ENCODE data around the gene CDH23.

The CDH23 gene

GRCh38 chr10:71621231-71622153 is 224.8 kb downstream of the CDH23 start:
- DNase-seq (ENCODE audit: low read depth, low spot score): no peak

DNA sequence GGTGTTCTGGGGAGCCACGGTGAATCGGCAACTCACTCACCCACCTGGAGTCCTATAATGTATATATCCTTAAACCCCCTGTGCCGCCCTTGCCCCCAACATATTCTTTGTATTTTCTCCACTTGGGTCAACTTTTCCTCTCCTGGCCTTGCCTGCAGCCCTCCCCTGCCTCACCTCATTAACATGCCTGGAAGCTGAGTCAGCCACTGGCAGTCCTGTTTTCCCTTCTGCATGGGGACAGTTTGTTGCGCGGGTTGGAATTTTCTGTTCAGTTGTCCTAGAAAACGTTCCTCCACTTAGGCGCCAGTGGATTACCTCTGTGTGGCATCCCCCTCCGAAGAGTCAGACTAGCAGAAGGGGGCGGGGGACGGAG is 225.4 kb downstream of the CDH23 start:
- no peak for DNase-seq (ENCODE audit: low read depth, low spot score)

- DNase-seq (ENCODE audit: low read depth, low spot score): no peak
Measured at GRCh38 chr10:71622616-71623015, 225.9 kb downstream of the CDH23 start.

GRCh38 chr10:71623098-71623985 is 226.6 kb downstream of the CDH23 start:
- DNase-seq (ENCODE audit: low read depth, low spot score): no peak

DNA sequence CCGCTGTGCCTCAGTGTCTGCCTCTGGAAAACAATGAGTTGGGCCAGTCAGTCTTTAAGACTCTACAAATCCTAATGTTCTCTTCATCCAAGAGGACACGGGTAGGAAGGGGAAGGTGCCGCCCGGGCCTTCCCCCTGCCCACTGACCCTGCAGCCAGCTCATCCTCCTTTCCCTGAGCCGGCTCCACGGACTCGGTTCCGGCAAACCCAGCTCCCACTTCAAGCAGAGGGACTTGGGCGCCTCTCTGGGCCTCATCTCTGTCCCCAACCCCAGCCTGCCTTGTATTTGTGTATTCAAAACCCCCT is 227.2 kb downstream of the CDH23 start:
- DNase-seq (ENCODE audit: low read depth, low spot score): no peak

GRCh38 chr10:71625445-71626175 is 228.9 kb downstream of the CDH23 start:
- DNase-seq (ENCODE audit: low read depth, low spot score): no peak

DNA sequence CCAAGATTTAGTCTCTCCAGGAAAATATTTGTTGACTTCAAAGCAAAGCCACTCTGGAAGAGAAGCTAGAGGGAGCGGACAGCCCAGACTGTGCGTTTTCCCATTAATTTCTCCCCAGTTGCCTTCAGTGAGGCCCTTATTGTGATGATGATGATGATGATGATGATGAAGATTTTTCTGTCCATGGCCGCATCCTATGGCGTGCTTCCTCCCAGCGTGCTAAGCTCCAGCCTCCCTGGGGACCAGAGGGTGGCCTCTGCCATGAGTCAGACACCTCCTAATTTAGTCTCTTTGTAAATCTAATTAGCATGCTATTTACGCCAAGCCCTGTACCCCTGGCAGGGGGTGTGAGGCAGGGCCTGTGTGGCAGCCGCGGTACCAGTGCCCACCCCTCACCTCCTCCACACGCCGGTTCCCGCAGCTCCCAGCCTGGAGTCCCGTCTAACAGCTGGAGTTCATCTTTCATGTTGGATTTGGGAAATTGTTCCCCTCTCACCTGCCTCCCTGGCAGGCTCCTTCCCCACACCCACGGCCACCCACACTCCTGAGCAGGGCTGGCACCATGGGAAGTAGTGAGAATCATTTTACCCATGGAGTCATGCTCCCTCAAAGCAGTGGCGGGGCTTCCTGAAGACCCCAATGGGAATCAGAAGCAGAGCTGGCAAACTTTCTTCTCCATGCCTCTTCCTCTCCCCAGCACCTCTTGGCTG is 230.7 kb downstream of the CDH23 start:
- no peak for DNase-seq (ENCODE audit: low read depth, low spot score)

DNA sequence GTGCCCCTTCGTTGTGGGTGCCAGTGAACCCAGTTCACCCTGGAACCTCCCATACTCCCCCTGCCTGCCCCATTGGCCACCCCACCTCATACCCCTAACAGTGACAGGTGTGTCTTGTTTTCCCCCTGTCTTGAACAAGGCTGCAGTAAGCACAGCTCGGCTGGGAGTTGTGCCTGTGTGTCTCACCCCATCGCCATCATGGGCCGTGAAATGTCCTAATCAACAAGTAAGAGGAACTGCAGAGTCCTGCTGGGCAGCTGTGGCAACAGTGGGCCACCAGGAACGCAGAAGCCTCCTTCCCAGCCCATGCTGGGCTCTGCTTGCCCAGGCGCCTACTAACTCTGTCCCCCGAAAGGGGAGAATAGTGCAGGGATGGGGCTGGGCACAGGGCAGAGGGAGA is 231.2 kb downstream of the CDH23 start:
- no peak for DNase-seq (ENCODE audit: low read depth, low spot score)

GRCh38 chr10:71629131-71629530 is 232.4 kb downstream of the CDH23 start:
- no peak for DNase-seq (ENCODE audit: low read depth, low spot score)

DNA sequence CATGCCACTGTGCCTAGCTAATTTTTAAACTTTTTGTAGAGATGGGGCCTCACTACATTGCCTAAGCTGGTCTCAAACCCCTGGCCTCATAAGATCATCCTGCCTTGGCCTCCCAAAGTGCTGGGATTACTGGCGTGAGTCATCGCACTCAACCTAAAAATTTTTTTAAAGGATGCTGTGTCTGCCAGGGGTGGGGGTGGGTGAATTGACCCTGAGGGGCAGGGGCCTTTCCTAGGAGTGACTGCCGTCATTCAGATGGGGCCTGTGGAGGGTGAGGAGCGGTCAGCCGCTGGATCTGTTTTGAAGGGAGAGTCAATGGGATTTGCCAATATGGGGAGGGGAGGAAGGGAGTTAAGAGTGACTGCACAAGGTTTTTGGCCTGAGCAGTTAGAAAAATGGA is 233.4 kb downstream of the CDH23 start:
- no peak for DNase-seq (ENCODE audit: low read depth, low spot score)

- no peak for DNase-seq (ENCODE audit: low read depth, low spot score)
Measured at GRCh38 chr10:71631007-71631861, 234.5 kb downstream of the CDH23 start.

- no peak for DNase-seq (ENCODE audit: low read depth, low spot score)
Measured at GRCh38 chr10:71632200-71632820, 235.6 kb downstream of the CDH23 start.

- DNase-seq (ENCODE audit: low read depth, low spot score): no peak
Measured at GRCh38 chr10:71632896-71633600, 236.3 kb downstream of the CDH23 start.

GRCh38 chr10:71633920-71634319 is 237.2 kb downstream of the CDH23 start:
- no peak for DNase-seq (ENCODE audit: low read depth, low spot score)

DNA sequence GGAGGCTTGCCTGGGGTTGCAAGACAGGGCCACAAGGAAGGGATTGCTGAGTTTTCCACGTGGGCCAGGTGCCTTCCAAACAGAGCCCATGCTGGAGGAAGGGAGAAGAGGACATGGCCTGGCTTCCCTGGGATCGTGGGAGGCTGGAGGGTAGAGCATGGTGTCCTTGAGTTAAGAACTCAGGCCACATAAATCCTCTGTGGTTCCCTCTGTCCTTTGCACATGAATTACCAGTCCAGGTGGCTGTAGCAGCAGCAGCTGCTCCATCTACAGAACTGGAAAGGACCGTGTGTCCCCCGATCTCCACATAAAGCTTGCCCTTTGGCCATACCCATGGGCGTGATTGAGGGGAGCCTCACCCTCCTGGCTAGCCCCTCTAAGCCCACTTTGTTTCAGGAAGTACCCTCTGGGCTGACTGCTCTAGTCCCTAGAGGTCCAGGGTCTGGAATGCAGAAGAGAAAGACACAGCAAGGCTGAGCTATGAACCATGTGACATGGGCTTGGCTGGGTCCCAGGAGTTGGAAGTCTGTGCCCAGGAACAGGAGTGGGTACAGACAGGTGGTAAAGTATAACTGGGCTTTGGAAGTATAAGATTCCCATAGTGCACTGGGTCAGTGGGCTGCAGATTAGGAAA is 237.9 kb downstream of the CDH23 start:
- DNase-seq (ENCODE audit: low read depth, low spot score): no peak

DNA sequence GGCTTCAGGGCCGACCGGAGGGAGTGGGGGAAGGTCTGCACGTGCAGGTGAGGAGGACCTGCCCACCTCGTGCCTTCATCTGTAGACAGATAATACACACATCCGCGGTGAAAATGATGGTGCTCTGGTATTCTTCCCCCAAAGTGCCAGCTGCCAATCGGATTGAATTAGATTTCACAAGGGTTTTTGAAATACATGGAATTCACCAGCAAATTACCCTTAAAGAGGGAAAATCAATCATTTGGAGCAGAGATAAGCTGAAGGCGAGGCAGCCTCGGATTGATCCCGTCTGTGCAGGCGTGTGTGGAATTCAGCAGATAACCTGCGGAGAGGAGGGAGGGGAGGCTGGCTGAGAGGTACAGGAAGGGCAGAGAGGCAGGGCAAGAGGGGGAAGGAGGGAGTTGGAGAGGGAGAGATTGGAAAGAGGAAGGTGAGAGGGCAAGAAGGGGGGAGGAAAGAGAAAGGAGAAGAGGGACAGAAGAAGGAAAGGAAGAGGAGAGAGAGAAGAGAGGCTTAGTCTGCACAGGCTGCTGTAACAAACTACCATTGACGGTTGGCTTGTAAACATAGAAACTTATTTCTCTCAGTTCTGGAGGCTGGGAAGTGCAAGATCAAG is 238.6 kb downstream of the CDH23 start:
- DNase-seq (ENCODE audit: low read depth, low spot score): no peak

DNA sequence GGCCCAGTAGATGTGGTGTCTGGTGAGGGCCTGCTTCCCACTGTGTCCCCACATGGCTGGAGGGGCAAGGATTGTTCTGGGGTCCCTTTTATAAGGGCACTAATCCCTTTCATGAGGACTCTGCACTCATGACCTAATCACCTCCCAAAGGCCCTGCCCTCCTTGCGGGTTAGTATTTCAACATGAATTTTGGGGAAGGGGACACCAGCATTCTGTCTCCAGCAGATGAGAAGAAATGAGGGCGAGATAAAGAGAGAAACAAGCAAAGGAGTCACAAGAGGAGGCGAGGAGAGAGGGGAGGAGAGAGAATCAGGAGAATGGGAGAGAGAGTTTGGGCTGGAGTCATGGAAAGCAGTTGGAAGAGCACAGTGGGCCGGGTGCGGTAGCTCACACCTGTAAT is 239.1 kb downstream of the CDH23 start:
- no peak for DNase-seq (ENCODE audit: low read depth, low spot score)

DNA sequence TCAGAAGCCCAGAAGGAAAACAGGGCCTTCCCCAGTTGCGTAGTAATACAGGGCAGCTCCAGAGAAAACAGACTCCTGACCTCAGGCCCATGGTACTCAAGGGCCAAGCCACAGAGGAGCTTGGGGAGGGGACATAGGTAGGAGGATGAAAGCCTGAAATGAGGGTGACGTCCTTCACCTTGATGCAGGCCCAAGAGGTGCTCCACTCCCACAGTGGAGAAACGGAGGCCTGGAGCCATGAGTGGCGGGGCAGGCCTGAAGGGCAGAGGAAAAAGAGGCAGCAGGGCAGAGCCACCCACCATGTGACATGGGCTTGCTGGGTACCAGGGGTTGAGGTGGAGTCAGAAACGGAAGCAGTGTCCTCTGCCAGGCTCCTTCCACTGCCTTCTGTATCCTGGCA is 239.9 kb downstream of the CDH23 start:
- DNase-seq (ENCODE audit: low read depth, low spot score): no peak

- no peak for DNase-seq (ENCODE audit: low read depth, low spot score)
Measured at GRCh38 chr10:71637305-71637704, 240.6 kb downstream of the CDH23 start.

All from activated CD4-positive, CD25-positive, alpha-beta regulatory T cell treated with anti-CD3 and anti-CD28 coated beads, Interleukin-2, amount 50 U/mL, for 16 hours (primary cell).